Mononuclear cell (primary cell): ENCODE results near the gene GUK1. TPM values are rescaled to one million over a fixed set of nuclear protein-coding genes. Genes with fewer than 3 reads are reported as not detected.
"Not testable (repeated sequence)": the region's sequence is repeated elsewhere in the genome, so short reads cannot be mapped to it uniquely, and the experiment has no call there.

ENCODE experiments used
- H3K27me3 ChIP-seq: 2 replicates; pipeline ENCODE4 v1.6.0; 2011; ENCODE audit warnings: low read length, control low read depth; ENCODE audit not compliant: insufficient read depth
- H3K4me1 ChIP-seq: 2 replicates; pipeline ENCODE4 v1.5.1; 2011; ENCODE audit warnings: mild to moderate bottlenecking, low read length, control low read depth; ENCODE audit not compliant: insufficient read depth
- H3K4me3 ChIP-seq: 2 replicates; pipeline ENCODE4 v1.5.1; 2011; ENCODE audit warnings: mild to moderate bottlenecking, low read length, moderate library complexity
- H3K9me3 ChIP-seq: 2 replicates; pipeline ENCODE4 v1.5.1; 2011; ENCODE audit warnings: low read depth, mild to moderate bottlenecking, control low read depth, low read length
- total RNA-seq: library from RNA; depleted of rRNA; stranded (reverse); fragments of >200 nt; gene quantifications from one replicate; pipeline ENCODE4 v1.2.3, GENCODE V29; 2012

The GUK1 gene
- total RNA-seq, 1 donor = 190 TPM

DNA sequence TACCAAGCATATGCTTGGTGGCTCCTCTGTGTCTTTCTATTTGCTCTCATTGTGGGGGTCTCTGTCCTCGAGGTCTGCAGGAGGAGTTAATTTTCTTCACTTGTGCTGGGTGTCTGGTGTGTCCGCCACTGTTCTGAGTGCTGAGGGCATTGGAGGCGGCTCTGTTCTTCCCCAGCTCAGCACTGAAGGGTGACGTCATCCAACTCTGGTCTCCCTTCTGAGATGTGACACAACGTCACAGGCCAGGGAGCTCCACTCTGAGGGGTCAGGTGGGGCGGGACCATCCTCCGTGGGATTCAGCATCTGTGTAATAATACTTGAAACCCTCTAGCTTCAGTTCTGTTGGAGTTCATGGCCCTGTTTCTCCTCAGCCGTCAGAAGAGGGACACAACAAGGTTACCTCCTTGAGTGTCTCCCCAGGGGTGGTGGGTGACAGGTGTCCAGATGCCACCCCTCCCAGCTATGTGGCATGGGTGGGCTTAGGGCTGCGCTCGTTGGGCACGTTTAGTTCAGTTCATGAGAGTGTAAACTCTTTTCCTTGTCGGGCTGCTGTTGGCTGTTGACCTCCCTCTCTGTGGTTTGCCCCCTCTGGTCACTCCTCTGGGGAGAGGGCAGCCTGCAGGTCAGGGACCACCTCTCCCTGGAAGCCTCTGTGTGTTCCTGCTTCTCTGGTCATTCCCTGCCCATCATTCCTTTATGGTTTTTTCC is 28.6 kb downstream of the GUK1 start:
- H3K4me1 ChIP-seq = peaks cover 21% of the 10 kb centered on the region

DNA sequence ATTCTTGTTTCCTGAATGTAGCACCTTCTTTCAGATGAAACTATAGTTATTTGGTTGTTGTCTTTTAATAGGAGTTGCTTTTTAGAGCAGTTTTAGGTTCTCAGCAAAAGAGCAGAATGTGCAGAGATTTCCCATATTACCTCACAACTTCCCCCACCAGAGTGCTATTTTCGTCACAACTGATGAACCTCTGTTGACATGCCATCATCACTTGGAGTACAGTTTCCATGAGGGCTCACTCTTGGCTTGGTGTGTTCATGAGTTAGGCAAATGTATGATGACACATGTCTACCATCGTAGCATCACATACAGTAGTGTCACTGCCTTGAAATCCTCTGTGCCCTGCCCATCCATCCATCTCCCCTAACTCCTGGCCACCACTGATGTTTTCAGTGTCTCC is 29.3 kb downstream of the GUK1 start:
- Histone ChIP-seq H3K9me3 (no peaks in the 10 kb centered on the region), H3K4me1 (peaks cover 18% of the 10 kb centered on the region), H3K4me3 (no peak overlapping the region), H3K27me3 (no peaks in the 10 kb centered on the region)

More for the DNA sequence above, 28.6 kb downstream of the GUK1 start:
- Histone ChIP-seq H3K9me3 (no peaks in the 10 kb centered on the region), H3K4me3 (no peak overlapping the region), H3K27me3 (no peaks in the 10 kb centered on the region)

DNA sequence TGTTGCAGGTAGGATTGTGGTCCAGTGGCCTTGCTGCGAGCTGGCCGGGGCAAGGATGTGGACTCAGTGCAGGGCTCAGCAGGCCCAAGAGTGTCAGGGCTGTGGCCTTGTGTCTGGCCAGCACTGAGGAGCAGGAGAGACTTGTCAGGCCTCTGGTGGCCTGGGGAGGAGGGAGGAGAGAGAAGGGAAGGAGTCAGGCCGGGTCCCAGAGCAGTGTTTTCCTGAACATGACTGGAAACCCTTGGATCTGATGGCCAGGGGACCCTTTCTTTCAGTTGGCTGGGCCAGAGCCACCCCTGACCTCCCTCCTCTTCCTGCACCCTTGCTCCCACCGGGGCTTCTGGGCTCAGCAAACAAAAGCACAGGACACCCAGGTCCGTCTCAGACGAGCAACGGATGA is 30.6 kb downstream of the GUK1 start:
- H3K27me3 ChIP-seq = no peaks in the 10 kb centered on the region
- H3K9me3 ChIP-seq = no peaks in the 10 kb centered on the region
- H3K4me1 ChIP-seq = peaks cover 9% of the 10 kb centered on the region
- no peak overlapping the region for H3K4me3 ChIP-seq

DNA sequence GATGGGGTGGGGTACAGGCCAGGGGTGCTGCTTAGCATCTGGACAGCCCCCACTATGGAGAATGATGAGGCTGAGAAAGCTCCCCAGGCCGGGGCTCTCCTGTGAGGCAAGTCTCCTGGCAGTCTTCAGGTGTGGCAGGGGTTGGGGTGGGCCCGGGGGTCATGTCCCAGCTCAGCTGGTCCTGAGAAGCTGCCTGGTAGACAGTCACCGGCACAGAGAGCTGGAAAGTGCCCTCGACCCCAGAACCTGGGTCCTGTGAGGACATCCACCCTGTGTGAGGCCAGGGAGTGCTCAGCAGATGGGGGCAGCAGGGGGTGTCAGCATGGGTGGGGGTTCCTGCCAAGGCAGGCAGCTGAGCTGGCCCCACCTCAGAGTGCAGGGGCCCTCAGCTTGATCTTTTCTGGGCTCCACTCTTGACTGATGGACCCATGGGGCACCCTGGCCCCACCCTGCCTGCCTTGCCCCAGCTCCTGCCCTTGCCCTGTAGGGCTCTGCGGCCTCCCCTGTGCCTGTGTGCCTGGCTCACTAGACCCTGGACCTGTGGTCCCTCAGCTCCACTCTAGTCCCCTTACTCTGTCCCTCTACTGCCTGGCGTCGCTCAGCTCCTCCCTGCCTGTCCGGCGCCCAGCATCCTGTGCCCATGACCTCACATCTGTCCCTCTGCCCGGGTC is 31.3 kb downstream of the GUK1 start:
- H3K4me1 ChIP-seq = peaks cover 7% of the 10 kb centered on the region
- no peak overlapping the region for H3K4me3 ChIP-seq
- no peaks in the 10 kb centered on the region for H3K27me3 ChIP-seq
- no peaks in the 10 kb centered on the region for H3K9me3 ChIP-seq

DNA sequence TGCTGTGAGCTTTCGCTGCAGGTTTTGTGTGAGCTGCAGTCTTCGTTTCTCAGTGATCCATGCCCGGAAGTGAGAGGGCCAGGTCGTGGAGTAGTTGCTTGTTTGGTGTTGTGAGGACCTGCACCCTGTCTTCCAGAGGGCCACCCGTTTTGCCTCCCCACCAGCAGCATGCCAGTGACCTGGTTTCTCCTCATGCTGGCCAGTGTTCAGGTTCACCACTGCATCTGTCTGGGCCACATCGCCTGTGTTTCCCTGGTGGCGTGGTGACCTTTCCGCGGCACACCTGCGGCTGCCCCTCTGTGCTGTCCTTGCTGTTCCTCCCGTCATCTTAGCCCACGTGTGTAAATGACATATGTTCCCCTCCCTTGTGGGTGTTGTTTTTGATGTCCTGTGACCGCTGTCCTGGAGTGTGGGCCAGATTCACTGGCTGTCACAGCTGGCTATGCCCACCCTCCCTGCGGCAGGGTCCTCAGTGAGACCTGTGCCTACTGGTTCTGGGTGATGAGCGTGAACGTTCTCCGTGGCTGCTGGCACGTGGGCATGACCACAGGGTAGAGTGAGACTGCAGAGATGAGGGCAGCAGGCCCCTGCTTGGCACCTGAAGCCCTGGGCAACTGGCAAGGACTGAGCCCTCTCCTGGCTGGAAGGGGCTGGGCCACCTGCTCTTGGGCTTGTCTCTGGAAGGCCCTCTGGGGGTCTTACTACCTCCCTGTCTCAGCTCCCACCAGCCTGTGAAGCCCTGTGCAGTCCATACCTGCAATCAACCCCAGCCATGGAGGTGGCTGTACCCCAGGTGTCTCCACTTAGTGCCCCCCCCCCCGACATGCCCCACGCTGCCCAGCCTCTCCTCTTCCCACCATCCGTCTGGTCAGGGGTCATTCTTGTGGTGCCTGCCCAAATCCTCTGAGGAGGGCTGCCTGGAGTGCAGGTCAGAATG is 32.8 kb downstream of the GUK1 start:
- Histone ChIP-seq H3K4me3 (no peak overlapping the region), H3K4me1 (no peaks in the 10 kb centered on the region), H3K27me3 (no peaks in the 10 kb centered on the region), H3K9me3 (no peaks in the 10 kb centered on the region)

DNA sequence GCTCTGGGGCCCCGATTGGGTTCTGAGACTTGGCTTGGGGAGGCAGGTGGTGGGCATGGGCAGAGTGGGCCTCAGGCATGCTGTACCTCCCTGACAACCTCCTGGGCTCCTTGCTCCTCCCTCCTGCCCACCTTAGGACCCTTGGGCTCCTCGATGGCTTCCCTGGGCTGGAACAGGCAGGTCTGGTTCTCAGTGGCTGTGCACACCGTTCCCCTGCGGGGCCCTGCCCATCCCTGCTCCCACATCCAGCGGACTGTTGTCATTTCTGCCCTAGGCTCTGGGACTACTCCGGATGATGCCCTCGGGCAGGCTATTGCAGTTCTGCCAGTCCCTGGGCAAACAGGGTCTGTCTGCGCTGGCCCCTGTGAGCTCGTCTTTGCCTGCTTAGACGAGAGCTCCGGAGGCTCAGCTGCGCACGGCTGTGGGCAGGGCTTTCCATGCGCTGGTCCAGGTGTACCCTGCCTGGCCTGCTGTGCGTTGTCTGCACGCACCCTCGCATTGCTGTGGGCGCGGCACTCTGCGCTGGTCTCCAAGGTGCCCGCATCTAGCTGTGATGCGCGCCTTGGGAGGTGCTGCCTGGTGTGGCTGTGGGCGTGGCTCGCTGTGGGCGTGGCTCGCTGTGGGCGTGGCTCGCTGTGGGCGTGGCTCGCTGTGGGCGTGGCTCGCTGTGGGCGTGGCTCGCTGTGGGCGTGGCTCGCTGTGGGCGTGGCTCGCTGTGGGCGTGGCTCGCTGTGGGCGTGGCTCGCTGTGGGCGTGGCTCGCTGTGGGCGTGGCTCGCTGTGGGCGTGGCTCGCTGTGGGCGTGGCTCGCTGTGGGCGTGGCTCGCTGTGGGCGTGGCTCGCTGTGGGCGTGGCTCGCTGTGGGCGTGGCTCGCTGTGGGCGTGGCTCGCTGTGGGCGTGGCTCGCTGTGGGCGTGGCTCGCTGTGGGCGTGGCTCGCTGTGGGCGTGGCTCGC is 33.7 kb downstream of the GUK1 start:
- H3K27me3 ChIP-seq, H3K9me3 ChIP-seq, H3K4me3 ChIP-seq, H3K4me1 ChIP-seq: not testable (repeated sequence)

DNA sequence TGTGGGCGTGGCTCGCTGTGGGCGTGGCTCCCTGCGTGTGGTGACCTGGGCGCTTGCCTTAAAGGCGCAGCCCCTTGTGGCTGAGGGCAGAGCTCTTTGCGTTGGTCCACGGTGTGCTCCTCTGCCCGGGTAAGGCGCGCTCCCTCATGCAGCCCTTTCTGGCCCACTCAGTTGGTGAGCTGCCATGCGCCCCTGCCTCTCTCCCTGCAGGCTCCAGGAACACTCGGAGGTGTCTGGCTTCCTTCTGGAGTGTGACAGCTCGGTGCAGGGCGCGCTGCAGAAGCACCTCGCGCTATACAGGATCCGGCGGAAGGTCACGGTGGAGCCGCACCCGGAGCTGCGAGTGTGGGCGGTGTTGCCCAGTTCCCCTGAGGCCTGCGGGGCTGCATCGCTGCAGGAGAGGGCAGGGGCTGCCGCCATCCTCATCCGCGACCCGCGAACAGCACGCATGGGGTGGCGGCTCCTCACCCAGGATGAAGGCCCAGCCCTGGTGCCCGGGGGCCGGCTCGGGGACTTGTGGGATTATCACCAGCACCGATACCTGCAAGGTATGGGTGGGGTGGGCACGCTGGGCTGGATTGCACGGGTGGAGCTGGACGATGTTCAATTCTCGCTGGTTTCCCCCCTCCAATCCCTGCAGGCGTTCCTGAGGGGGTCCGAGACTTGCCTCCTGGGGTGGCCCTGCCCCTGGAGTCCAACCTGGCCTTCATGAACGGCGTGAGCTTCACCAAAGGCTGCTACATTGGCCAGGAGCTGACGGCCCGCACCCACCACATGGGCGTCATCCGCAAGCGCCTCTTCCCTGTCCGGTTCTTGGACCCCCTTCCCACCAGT is 34.6 kb downstream of the GUK1 start:
- Histone ChIP-seq H3K27me3 (no peaks in the 10 kb centered on the region), H3K4me3 (no peak overlapping the region), H3K4me1 (peaks cover 14% of the 10 kb centered on the region), H3K9me3 (no peaks in the 10 kb centered on the region)

DNA sequence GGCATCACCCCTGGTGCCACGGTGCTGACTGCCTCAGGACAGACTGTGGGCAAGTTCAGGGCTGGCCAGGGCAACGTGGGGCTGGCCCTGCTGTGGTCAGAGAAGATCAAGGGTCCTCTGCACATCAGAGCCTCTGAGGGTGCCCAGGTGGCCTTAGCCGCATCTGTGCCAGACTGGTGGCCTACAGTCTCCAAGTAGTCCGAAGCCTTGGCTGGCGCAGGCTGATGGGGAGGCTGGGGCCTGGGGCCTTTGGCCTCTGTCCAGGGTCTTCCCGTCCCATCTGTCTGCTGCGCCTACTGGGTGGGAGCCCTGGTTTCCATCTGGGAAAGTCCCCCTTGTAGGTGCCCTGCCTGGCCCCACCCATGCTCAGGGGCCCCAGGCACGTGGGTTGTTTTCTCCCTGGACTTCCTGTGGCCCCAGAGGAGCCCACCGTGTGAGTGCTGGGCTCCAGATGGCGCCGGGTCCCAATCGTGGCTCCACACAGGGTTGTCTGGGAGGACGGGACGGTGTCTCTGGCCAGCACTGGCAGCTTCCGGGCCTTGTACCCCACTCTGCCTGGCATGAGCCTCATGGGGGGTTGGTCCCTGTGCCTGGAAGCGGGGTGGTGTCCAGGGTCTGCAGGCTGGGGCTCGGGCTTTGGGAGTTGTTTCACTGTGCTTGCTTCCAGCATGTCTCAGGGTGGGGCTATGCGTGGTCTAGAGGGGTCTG is 35.4 kb downstream of the GUK1 start:
- Histone ChIP-seq H3K4me3 (no peak overlapping the region), H3K27me3 (no peaks in the 10 kb centered on the region), H3K4me1 (peaks cover 14% of the 10 kb centered on the region), H3K9me3 (no peaks in the 10 kb centered on the region)

DNA sequence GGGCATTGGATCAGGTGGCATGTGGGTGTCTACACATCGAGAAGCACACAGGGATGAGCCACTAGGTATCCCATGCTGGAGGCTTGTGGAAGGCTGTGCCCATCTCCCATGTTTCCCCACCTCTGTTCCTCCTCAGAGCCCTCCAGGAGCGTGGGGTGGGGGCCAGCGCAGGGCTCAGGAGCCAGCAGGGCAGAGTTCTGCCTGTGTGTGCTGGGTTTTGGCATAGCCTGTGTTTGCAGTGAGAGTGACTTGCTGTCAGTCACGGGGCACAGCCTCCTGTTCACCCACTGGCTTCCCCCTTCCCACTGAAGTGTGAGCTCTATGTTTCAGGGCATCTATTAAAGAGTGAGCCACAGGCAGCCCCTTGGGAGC is 35.9 kb downstream of the GUK1 start:
- Histone ChIP-seq H3K9me3 (no peaks in the 10 kb centered on the region), H3K4me1 (peaks cover 14% of the 10 kb centered on the region), H3K27me3 (no peaks in the 10 kb centered on the region), H3K4me3 (no peak overlapping the region)

DNA sequence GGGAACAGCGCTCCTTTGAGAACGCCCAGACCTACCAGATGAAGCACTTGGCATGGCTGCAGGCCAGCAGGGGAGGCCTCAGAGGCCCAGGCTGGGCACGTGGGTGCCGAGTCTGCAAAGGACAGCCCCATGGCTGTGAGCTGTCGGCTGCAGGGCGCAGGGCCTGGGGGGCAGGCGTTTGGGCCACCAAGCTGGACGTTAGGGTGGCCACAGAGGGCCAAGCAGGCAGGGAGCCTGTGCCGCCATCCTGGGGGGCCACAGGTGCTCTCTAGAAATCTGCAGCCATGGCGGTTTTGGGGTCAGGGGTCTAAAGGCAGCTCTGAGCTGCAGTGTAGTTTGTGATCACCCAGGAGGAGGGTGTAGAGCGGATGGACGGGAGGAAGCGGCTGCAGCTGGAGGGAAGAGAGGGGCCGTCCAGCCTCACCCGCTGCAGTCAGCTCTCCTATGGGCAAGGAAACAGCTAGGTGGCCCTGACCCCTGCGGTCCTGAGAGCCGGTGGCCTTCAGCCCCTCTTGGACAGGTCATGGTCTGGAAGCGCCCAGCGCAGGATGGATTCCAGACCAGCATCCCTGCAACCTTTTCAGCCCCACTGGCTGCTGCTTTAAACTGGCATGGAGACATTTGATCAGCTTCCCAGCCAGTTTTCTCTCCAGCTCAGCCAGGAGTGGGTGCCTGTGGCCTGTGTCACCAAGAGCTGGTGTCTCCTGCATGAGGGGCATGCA is 36.5 kb downstream of the GUK1 start:
- Histone ChIP-seq H3K4me1 (peaks cover 14% of the 10 kb centered on the region), H3K9me3 (no peaks in the 10 kb centered on the region), H3K4me3 (no peak overlapping the region), H3K27me3 (no peaks in the 10 kb centered on the region)

DNA sequence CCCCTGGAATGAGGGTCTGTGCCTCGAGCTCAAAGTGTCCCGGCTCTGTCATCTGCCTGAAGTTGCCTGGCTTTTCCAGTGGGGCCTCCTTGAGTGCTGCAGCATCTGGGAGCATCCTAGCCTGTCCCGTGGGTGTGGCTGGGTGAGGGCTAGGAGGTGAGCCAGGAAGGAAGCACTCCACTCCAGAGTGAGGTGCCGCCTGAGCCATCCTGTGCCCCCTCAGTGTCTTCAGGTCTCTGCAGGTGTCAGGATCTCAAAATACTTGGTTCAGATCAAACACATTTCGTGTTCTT is 37.0 kb downstream of the GUK1 start:
- H3K4me1 ChIP-seq = peaks cover 14% of the 10 kb centered on the region
- H3K27me3 ChIP-seq = no peaks in the 10 kb centered on the region
- no peak overlapping the region for H3K4me3 ChIP-seq
- no peaks in the 10 kb centered on the region for H3K9me3 ChIP-seq

DNA sequence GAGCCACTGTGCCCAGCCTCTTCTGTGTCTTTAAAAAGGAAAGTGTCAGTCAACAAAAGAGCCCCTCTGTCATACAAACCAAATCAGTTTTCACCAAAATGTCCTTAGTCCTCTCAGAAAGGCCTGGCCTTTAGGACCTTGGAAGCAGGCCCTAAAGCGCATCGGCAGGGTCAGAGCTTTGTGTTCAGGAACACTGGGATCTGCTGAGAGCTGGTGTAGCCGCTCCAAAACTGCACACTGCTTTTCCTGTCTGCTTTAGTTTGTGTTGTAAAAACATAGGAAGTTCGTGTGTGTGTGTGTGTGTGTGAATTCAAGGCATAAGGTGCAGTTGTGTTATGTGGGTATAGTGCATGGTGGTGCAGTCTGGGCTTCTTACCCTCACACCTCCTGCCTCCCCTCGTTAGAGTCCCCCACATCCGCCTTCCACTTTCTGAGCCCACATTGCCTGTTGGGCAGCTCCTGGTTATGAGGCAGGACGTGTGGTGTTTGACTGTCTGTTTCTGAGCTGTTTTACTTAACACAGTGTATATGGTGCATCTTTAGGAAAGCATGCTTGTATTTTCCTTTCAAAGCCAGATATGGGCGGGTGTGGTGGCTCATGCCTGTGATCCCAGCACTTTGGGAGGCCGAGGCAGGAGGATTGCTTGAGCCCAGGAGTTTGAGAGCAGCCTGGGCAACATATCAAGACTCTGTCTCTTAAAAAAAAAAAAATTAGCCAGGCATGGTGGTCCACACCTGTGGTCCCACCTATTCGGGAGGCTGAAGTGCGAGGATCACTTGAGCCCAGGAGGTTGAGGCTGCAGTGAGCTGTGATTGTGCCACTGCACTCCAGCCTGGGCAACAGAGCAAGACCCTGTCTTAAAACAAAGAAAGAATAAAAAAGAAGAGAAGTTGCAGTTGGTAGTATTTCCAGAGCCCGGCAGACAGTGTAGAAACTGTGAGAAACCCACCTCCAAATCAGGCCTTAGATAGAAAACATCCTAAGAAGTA is 37.9 kb downstream of the GUK1 start:
- Histone ChIP-seq H3K27me3 (no peaks in the 10 kb centered on the region), H3K9me3 (no peaks in the 10 kb centered on the region), H3K4me3 (no peak overlapping the region), H3K4me1 (peaks cover 14% of the 10 kb centered on the region)
